ENCODE results near the gene PDIA6. TPM values are rescaled to one million over a fixed set of nuclear protein-coding genes. Genes with fewer than 3 reads are reported as not detected.

The PDIA6 gene
- total and polyA plus RNA-seq, 2 of the 4 experiments (the other 2 are of a cell fraction): 204 to 349 TPM

GRCh38 chr2:10733980-10734379, 78.6 kb downstream of the PDIA6 start:
- POLR2A ChIA-PET (ENCODE audit: unreplicated experiment): no interaction called here
- no peak overlapping the region for H4K5ac ChIP-seq (ENCODE audit: low read depth, low read length)
- CTCF ChIA-PET: interaction anchor here (0.7 kb wide), 1 partner anchor 9 kb away, joined by 3 read pairs; no protein-coding TSS in a partner anchor

More at GRCh38 chr2:10733980-10734379, 78.6 kb downstream of the PDIA6 start:
- H3K27ac ChIP-seq (ENCODE audit: insufficient read depth, low read length): no peak overlapping the region
- no peak overlapping the region for H3K56ac ChIP-seq (ENCODE audit: extremely low read depth, insufficient read depth, low read length)
- no peaks in the 10 kb centered on the region for H3K4me1 ChIP-seq (ENCODE audit: control insufficient read depth, insufficient read depth, low read length)
- no peaks in the 10 kb centered on the region for H4K20me1 ChIP-seq (ENCODE audit: insufficient read depth, low read length)
- H3K9me1 ChIP-seq (ENCODE audit: insufficient read depth, low read length): no peaks in the 10 kb centered on the region
- in situ Hi-C loops (cut with MboI; ENCODE audit: low sequenced_read_pairs) (no loop called here), dilution Hi-C loops (cut with HindIII; ENCODE audit: low sequenced_read_pairs, unreplicated experiment) (no loop called here), intact Hi-C loops (cut with micrococcal nuclease) (no loop called here)
- H3K9me3 ChIP-seq (ENCODE audit: control insufficient read depth, insufficient read depth, low read length): no peaks in the 10 kb centered on the region
- H3K27me3 ChIP-seq (ENCODE audit: control insufficient read depth, insufficient read depth, low read length): peaks cover 32% of the 10 kb centered on the region
- ATAC-seq (ENCODE audit: low read depth) (no peak), DNase-seq (no peak)
- no peak overlapping the region for H3K4ac ChIP-seq (ENCODE audit: low read depth, low read length)
- H2AFZ ChIP-seq (replicated peaks; ENCODE audit: low read length, poor library complexity): no peak overlapping the region
- no CpG with 5 or more reads among the region's 5 CpGs for WGBS, 2 experiments (ENCODE audit: extremely low coverage in 2 of 2, insufficient read length in 1 of 2)
- H3K9ac ChIP-seq (ENCODE audit: low read depth, low read length): no peak overlapping the region
- H2BK15ac ChIP-seq (ENCODE audit: low read depth, low read length): no peak overlapping the region
- no peak overlapping the region for H2BK5ac ChIP-seq (ENCODE audit: low read depth, low read length, poor library complexity, severe bottlenecking)
- no peak overlapping the region for H2BK120ac ChIP-seq (ENCODE audit: low read depth, low read length)
- no peak overlapping the region for H3K23ac ChIP-seq (ENCODE audit: low read depth, low read length)
- H3K18ac ChIP-seq (ENCODE audit: low read depth, low read length): no peak overlapping the region
- no peak overlapping the region for H3K4me3 ChIP-seq (ENCODE audit: insufficient read depth, low read depth, low read length)
- no peak overlapping the region for H4K91ac ChIP-seq (ENCODE audit: insufficient read depth, low read depth, low read length)
- no peak overlapping the region for H2BK20ac ChIP-seq (ENCODE audit: low read depth, low read length)
- H3K14ac ChIP-seq (replicated peaks; ENCODE audit: low read depth, low read length): no peak overlapping the region
- no peaks in the 10 kb centered on the region for H3K36me3 ChIP-seq (ENCODE audit: control insufficient read depth, insufficient read depth, low read length)
- H2AK5ac ChIP-seq (ENCODE audit: low read depth, low read length): no peak overlapping the region
- H3K4me2 ChIP-seq (ENCODE audit: low read depth, low read length): no peak overlapping the region
- no TSS peak for BruUV-seq (replicated peaks)
- TF ChIP-seq RAD21 (IDR thresholded peaks at IDR 0.05; ENCODE audit: low read length): no peak
- TF ChIP-seq CHD1 (IDR thresholded peaks at IDR 0.05; ENCODE audit: low read depth, low read length): no peak
- TF ChIP-seq MXI1 (IDR thresholded peaks at IDR 0.05; ENCODE audit: borderline replicate concordance, low read depth, low read length): no peak
- no peak for TF ChIP-seq RCOR1 (IDR thresholded peaks at IDR 0.05; ENCODE audit: insufficient replicate concordance, low read length)
- no peak for TF ChIP-seq ELK1 (IDR thresholded peaks at IDR 0.05; ENCODE audit: borderline replicate concordance, low read depth, low read length)
- no peak for TF ChIP-seq FOS (IDR thresholded peaks at IDR 0.05; ENCODE audit: low read depth, low read length)
- TF ChIP-seq BHLHE40 (IDR thresholded peaks at IDR 0.05; ENCODE audit: low read depth, low read length): no peak
- TF ChIP-seq NFE2L2 (IDR thresholded peaks at IDR 0.05; ENCODE audit: low read depth, low read length): no peak
- no peak for TF ChIP-seq CEBPB (IDR thresholded peaks at IDR 0.05; ENCODE audit: low read depth, low read length)
- TF ChIP-seq RFX5 (IDR thresholded peaks at IDR 0.05; ENCODE audit: low read depth, low read length): no peak
- no peak for TF ChIP-seq USF2 (IDR thresholded peaks at IDR 0.05; ENCODE audit: low read depth, low read length)
- TF ChIP-seq SMC3 (IDR thresholded peaks at IDR 0.05; ENCODE audit: low read depth, low read length): no peak
- TF ChIP-seq CTCF (conservative IDR thresholded peaks at IDR 0.05; ENCODE audit: low read depth, low read length): no peak
- H3K79me1 ChIP-seq (ENCODE audit: low read depth in 1 of 2, low read length in 2 of 2): no peaks in the 10 kb centered on the region
- H2AK9ac ChIP-seq (replicated peaks; ENCODE audit: low read depth, low read length, poor library complexity): peak overlapping the region; percentile 37
- H4K8ac ChIP-seq (ENCODE audit: low read depth in 2 of 2, low read length in 2 of 2): no peak overlapping the region
